Glomerular visceral epithelial cell (primary cell): Measurements from ENCODE around the gene C16orf54.
"Not testable (repeated sequence)": the region's sequence is repeated elsewhere in the genome, so short reads cannot be mapped to it uniquely, and the experiment has no call there.

Experiments used
- DNase-seq: peaks from one replicate; pipeline ENCODE4 v3.0.0-alpha.2; 2016; ENCODE audit errors: extremely low spot score

C16orf54 gene

GRCh38 chr16:29707160-29707559, 38.6 kb downstream of the C16orf54 start:
- DNase-seq = not testable (repeated sequence)

DNA sequence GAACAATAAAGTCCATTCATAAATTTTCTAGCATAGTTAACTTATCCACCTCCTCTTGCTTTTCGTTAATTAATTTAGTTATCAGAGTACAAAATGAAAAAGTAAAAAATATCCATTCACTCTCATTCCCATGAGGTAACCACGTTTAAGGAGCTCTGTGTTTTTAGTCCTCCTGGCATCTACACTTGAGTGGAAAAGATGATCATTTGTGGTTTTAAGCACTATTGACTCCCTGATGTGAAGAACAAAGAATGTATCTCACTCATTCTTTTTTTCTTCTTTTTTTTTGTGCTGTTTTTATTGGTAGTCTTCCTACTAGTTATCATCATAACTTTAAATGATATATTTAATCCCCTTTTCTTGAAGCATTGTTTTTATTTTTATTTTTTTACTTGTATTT, 40.8 kb downstream of the C16orf54 start:
- peak; percentile 60 for DNase-seq

GRCh38 chr16:29702269-29702668, 43.5 kb downstream of the C16orf54 start:
- no peak for DNase-seq

DNA sequence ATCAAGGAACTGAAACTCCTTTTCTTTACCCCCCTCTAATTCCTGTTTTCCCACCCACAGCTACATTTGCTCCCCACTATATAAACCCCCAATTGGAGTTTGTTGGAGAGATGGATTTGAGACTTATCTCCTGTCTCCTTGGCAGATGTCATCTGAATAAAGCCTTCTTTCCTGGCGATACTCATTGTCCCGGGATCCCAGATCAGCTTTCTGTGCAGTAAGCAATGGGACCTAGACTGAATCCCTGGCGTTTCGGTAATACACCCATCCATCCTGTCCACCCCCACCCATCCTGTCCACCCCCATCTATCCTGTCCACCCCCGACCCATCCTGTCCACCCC, 44.6 kb downstream of the C16orf54 start:
- no peak for DNase-seq

- peak; percentile 77 for DNase-seq
These were observed 45.4 kb downstream of the C16orf54 start for GRCh38 chr16:29700253-29700987.

GRCh38 chr16:29699324-29700219, 46.2 kb downstream of the C16orf54 start:
- DNase-seq = no peak

GRCh38 chr16:29698484-29699323, 47.1 kb downstream of the C16orf54 start:
- DNase-seq = no peak

DNA sequence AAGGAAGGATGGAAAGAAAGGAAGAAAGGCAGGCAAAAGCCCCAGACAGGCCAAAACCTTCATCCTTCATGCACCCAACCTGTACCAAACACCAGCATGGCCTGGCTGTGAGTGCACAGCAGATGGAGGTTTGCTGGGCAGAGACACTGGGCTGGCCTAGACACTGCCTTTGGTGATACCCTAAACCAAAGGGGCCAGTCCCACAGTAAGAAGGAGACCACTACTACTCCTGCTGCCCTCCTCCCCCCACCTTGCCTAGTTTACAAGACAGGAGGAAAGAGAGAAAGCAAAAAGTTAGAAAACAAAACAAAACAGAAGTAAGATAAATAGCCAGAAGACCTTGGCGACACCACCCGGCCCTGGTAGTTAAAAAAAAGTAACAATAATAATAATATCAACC, 47.7 kb downstream of the C16orf54 start:
- DNase-seq = no peak

GRCh38 chr16:29697391-29697790, 48.4 kb downstream of the C16orf54 start:
- DNase-seq = no peak

- no peak for DNase-seq
These were observed 48.9 kb downstream of the C16orf54 start for GRCh38 chr16:29696881-29697331.

GRCh38 chr16:29695675-29696074, 50.1 kb downstream of the C16orf54 start:
- DNase-seq = not testable (repeated sequence)

- no peak for DNase-seq
These were observed 51.2 kb downstream of the C16orf54 start for GRCh38 chr16:29694384-29695195.

DNA sequence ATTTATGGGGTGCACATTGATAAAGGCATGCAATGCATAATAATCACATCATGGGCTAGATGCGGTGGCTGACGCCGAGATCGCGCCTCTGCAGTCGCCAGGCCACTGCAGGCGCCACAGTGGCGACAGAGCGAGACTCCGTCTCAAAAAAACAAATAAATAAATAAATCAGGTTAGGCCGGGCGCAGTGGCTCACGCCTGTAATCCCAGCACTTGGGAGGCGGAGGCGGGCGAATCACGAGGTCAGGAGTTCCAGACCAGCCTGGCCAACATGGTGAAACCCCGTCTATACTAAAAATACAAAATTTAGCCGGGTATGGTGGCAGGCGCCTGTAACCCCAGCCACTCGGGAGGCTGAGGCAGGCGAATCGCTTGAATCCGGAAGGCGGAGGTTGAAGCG, 53.2 kb downstream of the C16orf54 start:
- not testable (repeated sequence) for DNase-seq
